ENCODE results near the gene ADRA2C.

GRCh38 chr4:3811621-3812020 is 45.4 kb downstream of the ADRA2C start:
- TF ChIP-seq CTCF (conservative IDR thresholded peaks at IDR 0.05) (no peak), EZH2 (IDR thresholded peaks at IDR 0.05; ENCODE audit: low read depth) (no peak)
